ENCODE results near the gene IRF2BPL. TPM values are rescaled to one million over a fixed set of nuclear protein-coding genes. Genes with fewer than 3 reads are reported as not detected.

Gene IRF2BPL
- polyA plus RNA-seq, 1 donor = 42.3 TPM

DNA sequence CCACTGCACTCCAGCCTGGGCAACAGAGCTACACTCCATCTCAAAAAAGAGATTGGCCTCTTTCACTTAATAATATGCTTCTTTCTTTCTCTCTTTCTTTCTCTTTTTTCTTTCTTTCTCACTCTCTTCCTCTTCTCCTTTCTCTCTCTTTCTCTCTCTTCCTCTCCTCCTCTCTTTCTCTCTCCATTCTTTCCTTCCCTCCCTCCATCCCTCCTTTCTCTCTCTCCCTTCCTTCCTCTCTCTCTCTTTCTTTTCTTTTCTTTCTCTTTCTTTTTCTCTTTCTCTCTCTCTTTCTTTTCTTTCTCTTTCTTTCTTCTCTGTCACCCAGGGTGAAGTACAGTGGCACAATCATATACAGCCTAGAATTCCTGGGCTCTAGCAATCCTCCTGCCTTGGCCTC is 38.4 kb downstream of the IRF2BPL start:
- DNase-seq = no peak

- no peak for DNase-seq
Observed at GRCh38 chr14:76987956-76988520, 40.5 kb downstream of the IRF2BPL start.

GRCh38 chr14:76986231-76986565 is 42.3 kb downstream of the IRF2BPL start:
- DNase-seq = no peak

DNA sequence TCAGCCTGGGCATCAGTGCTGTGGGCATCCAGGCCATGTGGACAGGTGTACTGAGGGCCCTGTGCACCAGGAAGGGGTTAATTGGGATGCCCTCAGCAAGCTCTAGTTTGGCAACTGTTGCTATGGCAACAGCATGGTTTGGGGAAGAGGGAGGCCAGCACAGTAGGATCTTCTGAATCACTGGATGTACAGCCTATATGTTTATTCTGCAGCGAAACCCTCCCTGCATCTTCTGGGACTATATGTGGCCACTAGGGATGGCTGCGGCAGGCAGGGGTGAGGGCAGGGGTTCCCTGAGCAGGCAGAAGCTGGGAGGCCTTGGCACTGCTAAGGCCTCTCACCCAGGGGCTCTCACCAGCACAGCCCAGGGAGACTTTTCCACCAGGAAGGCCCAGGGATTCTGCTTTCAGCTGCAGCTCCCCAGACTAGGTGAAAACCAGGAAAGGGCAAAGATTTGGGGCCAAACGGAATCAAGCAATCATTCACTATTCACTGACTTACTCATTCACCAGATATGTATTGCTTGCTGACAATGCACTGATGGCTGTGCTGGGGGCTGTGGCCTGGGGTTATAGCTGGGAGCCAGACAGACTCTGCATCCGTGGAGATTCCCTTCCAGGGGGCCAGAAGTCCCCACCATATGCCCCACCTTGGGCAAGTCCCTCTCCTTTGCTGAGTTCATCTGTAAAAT is 42.8 kb downstream of the IRF2BPL start:
- no peak for DNase-seq

- DNase-seq = no peak
Observed at GRCh38 chr14:76984787-76985375, 43.6 kb downstream of the IRF2BPL start.

DNA sequence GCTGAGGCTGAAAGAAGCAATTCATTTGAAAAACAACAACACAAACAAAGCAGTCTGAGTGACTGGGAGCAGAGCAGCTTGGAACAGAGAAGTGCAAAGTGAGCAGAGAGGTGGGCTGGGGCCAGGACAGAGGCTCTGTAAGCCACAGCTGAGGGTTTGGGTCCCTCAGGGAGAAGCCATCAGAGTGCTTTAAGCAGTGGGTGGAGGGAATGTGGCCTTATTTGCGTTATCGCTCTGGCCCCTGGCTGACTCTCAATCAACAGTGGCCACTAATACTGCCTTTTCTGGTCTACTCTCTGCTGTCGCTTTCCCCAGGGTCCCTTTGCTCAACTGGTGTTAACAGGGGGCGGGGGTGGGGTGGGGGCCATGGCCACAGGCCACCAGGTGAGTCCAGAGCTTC is 44.2 kb downstream of the IRF2BPL start:
- DNase-seq = no peak

DNA sequence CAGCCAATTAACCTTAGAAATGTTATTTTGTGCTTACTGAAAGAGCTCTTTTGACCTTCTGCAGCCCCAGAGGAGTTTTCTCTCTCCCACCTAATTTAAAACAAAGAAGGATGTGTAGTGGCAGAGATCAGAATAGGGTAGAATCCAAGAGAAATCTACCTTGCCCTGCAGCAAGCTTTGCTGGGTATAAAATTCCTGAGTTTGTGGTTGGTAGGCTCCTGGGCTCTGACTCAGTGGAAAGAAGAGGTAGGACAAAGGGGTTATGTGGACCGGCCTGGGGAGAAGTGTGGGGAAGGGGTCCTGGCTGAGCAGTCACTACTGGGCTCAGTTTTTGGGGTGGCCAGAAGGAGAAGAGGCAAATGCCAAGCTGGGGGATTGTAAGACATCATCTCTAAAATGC is 46.8 kb downstream of the IRF2BPL start:
- DNase-seq = no peak

GRCh38 chr14:76977793-76978720 is 50.5 kb downstream of the IRF2BPL start:
- no peak for DNase-seq

GRCh38 chr14:76976240-76977005 is 52.1 kb downstream of the IRF2BPL start:
- no peak for DNase-seq

GRCh38 chr14:76975812-76976211 is 52.7 kb downstream of the IRF2BPL start:
- no peak for DNase-seq

- no peak for DNase-seq
Observed at GRCh38 chr14:76975051-76975450, 53.5 kb downstream of the IRF2BPL start.

Other genes starting within 250 kb of the IRF2BPL start
- gene ANGEL1, start 215.8 kb downstream of the IRF2BPL start, polyA plus RNA-seq (ENCODE audit: insufficient read length) = 36.1 TPM
- gene LRRC74A, start 202.3 kb downstream of the IRF2BPL start, polyA plus RNA-seq (ENCODE audit: insufficient read length) = not detected
- 27.9 TPM for gene CIPC, start 69.5 kb upstream of the IRF2BPL start, polyA plus RNA-seq (ENCODE audit: insufficient read length)
- 0.57 TPM for gene ZDHHC22, start 113.1 kb upstream of the IRF2BPL start, polyA plus RNA-seq (ENCODE audit: insufficient read length)
- 2.8 TPM for gene TMEM63C, start 153.1 kb upstream of the IRF2BPL start, polyA plus RNA-seq (ENCODE audit: insufficient read length)
- gene NGB, start 242.5 kb upstream of the IRF2BPL start, polyA plus RNA-seq (ENCODE audit: insufficient read length) = not detected